Osteoblast (primary cell): ENCODE data around the gene IL32. TPM values are rescaled to one million over a fixed set of nuclear protein-coding genes. Genes with fewer than 3 reads are reported as not detected.

Experiments
- DNase-seq: peaks from one replicate; pipeline ENCODE4 v3.0.0; 2011; ENCODE audit warnings: low spot score, mixed read lengths; ENCODE audit not compliant: insufficient read length; ENCODE audit errors: missing footprints
- H2AFZ ChIP-seq: 2 replicates; pipeline ENCODE4 v1.6.0; 2011; ENCODE audit warnings: mild to moderate bottlenecking, low read length
- H3K27ac ChIP-seq: 2 replicates; pipeline ENCODE4 v1.5.1; 2011; ENCODE audit warnings: mild to moderate bottlenecking, low read depth, low read length, moderate library complexity
- H3K27me3 ChIP-seq: 2 replicates; pipeline ENCODE4 v1.6.0; 2012; ENCODE audit warnings: mild to moderate bottlenecking, control low read depth, inconsistent platforms, low read length, moderate library complexity; ENCODE audit not compliant: insufficient read depth
- H3K36me3 ChIP-seq: 2 replicates; pipeline ENCODE4 v1.5.1; 2011; ENCODE audit warnings: mild to moderate bottlenecking, low read length, control low read depth, moderate library complexity; ENCODE audit not compliant: insufficient read depth
- H3K4me1 ChIP-seq: 2 replicates; pipeline ENCODE4 v1.5.1; 2011; ENCODE audit warnings: mild to moderate bottlenecking, low read length, control low read depth, moderate library complexity; ENCODE audit not compliant: insufficient read depth
- H3K4me2 ChIP-seq: 2 replicates; pipeline ENCODE4 v1.6.0; 2011; ENCODE audit warnings: mild to moderate bottlenecking, low read length; ENCODE audit not compliant: insufficient read depth
- H3K4me3 ChIP-seq: fragments of 200-600 bp; sonication (generic); 3 replicates; pipeline ENCODE4 v1.5.1; 2012; ENCODE audit warnings: mild to moderate bottlenecking, low read length, inconsistent platforms; ENCODE audit not compliant: insufficient read depth
- H3K79me2 ChIP-seq: 2 replicates; pipeline ENCODE4 v1.6.0; 2012; ENCODE audit warnings: mild to moderate bottlenecking, low read length, control low read depth, inconsistent platforms; ENCODE audit not compliant: insufficient read depth
- H3K9me3 ChIP-seq: 2 replicates; pipeline ENCODE4 v1.5.1; 2011; ENCODE audit warnings: low read depth, low read length, control low read depth
- H4K20me1 ChIP-seq: 2 replicates; pipeline ENCODE4 v1.6.0; 2012; ENCODE audit warnings: mild to moderate bottlenecking, low read length, control low read depth; ENCODE audit not compliant: insufficient read depth
- CTCF ChIP-seq: IDR thresholded peaks from 2 replicates; pipeline ENCODE4 v1.5.1; 2011; ENCODE audit warnings: mild to moderate bottlenecking, low read depth, low read length, moderate library complexity; ENCODE audit errors: extremely low read depth
- total RNA-seq: library from RNA; depleted of rRNA; stranded (reverse); fragments of >200 nt; gene quantifications from 2 replicates; pipeline ENCODE4 v1.2.3, GENCODE V29; 2012

The IL32 gene
- total RNA-seq, 1 donor: 0.72 TPM

- Histone ChIP-seq H3K4me1 (peaks cover 3% of the 10 kb centered on the region), H3K36me3 (no peaks in the 10 kb centered on the region), H3K4me2 (peak overlapping the region; percentile 93), H2AFZ (peak overlapping the region; percentile 93), H3K27ac (no peak overlapping the region), H3K27me3 (no peaks in the 10 kb centered on the region), H3K4me3 (peak overlapping the region; percentile 77), H3K9me3 (no peaks in the 10 kb centered on the region), H4K20me1 (no peaks in the 10 kb centered on the region), H3K79me2 (no peaks in the 10 kb centered on the region)
- TF ChIP-seq CTCF: no peak
- DNase-seq: peak; percentile 99
Observed at GRCh38 chr16:3106205-3106928, 40.9 kb downstream of the IL32 start.

- Histone ChIP-seq H3K36me3 (peaks cover 13% of the 10 kb centered on the region), H3K9me3 (no peaks in the 10 kb centered on the region), H3K27me3 (no peaks in the 10 kb centered on the region), H3K4me2 (peak within 1 kb of the TSS; percentile 95), H3K79me2 (peaks cover 25% of the 10 kb centered on the region), H3K27ac (no peak within 1 kb of the TSS), H2AFZ (peak within 1 kb of the TSS; percentile 99), H4K20me1 (peaks cover 5% of the 10 kb centered on the region), H3K4me1 (peaks cover 11% of the 10 kb centered on the region), H3K4me3 (peak within 1 kb of the TSS; percentile 94)
- DNase-seq: peak; percentile 99
- no peak for TF ChIP-seq CTCF
Observed at GRCh38 chr16:3112058-3112880, 46.8 kb downstream of the IL32 start, which contains the start of gene ZNF205. Gene ZNF205 (plus strand): TSS chr16:3112586. CDS start chr16:3113431, 845 bp downstream.

GRCh38 chr16:3112881-3113574 lies 47.6 kb downstream of the IL32 start:
- peak; percentile 89 for DNase-seq
- H3K36me3 ChIP-seq: peaks cover 14% of the 10 kb centered on the region
- peak overlapping the region; percentile 95 for H3K4me2 ChIP-seq
- peaks cover 25% of the 10 kb centered on the region for H3K79me2 ChIP-seq
- H3K9me3 ChIP-seq: no peaks in the 10 kb centered on the region
- no peaks in the 10 kb centered on the region for H3K27me3 ChIP-seq
- H3K4me3 ChIP-seq: peak overlapping the region; percentile 94
- no peak for TF ChIP-seq CTCF
- peak overlapping the region; percentile 99 for H2AFZ ChIP-seq
- peaks cover 5% of the 10 kb centered on the region for H4K20me1 ChIP-seq
- H3K4me1 ChIP-seq: peaks cover 11% of the 10 kb centered on the region
- H3K27ac ChIP-seq: no peak overlapping the region
